Activated naive CD4-positive, alpha-beta T cell (primary cell): ENCODE results near the gene NOD1.
"Not testable (repeated sequence)": the region's sequence is repeated elsewhere in the genome, so short reads cannot be mapped to it uniquely, and the experiment has no call there.

Experiments
- DNase-seq, 4 experiments: peaks; one replicate each; lab custom pipeline; 2025; lab: John Stamatoyannopoulos, UW

Gene NOD1

DNA sequence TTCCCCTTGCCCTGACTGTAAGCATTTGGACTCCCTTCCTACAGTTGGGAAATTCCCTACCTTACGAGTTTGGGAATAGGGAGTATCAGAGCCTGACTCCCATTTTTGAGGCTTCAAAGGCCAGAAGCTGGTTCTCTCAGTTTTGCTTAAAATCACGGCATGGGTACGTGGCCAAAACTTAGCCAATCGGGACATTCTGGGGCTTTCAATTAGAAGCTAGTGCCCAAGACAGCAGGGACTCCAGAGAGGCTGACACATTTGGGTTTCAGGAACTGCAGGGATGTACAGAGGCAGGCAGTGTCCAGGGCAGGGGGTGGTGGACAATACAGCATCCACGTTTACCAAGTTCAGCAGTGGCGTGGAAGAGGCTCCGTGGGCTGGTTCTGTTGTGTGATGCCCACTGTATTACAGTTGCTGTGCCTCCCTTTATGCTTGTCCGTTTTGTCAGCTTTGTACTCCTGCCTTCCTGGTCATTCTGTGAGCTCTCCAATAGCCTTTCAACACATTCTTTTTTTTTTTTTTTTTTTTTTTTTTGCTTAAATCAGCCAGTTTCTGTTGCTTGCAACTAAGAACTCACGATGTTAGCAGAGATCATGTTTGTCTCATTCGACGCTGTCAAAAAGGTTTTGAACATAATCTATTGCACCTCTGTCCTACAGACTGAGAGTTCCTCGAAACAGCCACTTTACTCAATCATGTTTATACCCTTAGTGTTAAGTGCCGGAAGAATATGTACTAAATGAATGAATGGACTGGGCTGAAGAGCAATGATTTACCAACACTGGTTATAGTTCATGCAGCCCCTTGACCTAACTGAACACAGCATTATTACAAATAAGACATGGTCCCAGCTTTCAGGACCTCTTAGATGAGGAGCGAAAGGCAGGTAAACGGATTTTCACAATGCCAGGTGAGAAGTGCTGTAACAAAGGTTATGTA, 25.0 kb upstream of the NOD1 start:
- DNase-seq, result no peak

DNA sequence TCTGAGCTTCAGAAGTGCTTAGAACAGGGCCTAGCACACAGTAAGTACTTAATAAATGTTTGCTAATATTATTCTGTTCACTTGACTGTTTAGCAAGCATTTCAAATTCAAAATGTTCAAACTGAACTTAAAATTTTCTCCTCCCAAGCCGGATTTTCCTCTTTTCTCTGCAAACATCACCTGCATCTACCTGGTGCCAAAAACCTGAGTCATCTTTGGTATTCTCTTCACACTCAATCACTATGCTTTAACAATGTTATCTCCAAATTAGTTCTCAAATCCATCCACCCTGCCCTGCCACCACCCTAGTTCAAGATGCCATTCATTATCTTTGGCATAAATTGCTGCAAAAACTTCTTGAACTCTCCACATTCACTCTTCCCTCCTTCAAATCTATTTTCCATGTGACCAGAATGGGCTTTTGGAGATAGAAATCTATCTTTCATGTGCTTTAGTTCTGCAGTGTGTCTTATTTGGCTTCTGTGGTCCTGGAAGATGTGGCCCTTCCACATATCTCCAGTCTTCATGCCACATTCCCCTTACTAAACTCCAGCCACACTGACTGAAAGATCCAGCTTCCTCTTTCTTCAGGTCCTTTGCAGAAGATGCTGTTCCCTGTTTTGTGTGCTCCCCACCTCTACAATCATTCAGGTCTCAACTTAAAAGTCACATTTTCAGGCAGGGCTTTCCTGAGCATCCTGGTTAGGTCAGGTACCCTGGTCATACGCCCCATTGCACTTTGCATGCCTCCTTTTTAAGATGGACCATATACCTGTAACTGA, 24.1 kb upstream of the NOD1 start:
- DNase-seq, result no peak

DNA sequence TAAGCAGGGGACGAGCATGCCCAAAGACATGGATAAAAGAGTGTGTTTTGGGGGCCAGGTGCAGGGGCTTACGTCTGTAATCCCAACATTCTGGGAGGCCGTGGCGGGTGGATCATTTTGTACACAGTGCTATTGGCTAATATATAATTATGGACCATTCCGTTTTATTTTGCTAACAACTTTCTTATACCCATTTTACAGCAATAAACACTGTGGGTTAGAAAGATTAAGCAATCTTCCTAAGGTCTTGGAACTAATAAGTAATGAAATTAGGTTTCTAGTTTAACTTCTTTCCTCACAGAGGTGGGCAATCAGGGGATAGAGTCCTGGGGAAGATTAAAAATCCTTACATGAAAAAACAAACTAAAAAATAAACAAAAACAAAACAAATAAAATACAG, 22.7 kb upstream of the NOD1 start:
- DNase-seq, result no peak

DNA sequence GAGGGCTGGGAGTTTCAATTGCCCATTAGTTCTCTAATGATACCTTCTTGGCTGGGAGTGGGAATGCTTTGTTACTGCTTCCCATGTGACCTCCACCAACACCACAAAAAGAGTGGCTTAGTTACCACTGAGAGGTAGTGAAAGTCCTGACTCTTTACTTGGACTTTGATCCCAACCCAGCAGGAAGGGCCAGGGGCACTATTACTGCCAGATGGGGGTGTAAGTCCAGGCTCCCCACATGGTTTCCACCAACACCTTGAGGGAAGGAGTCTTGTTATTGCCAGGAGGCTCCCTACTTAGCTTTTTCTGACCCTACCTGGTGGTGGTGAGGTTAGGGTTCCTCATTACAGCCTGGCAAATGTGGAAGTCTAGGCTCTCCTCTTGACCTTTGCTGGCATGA, 14.6 kb upstream of the NOD1 start:
- no peak for DNase-seq

DNA sequence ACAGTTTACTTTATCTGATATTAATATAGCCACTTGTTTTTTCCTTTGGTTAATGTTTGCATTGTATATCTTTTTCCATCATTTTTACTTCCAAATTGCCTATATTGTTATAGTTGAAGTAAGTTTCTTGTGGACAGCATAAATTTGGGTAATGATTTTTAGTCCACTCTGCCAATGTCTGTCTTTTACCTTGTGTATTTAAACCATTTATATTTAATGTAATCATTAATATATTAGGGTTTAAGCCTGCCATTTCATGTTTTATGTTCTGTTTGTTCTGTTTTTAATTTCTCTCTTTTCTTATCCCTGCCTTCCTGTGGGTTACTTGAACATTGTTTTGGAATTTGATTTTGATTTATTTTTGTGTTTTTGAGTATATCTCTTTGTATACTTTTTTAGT, 12.8 kb upstream of the NOD1 start:
- DNase-seq, result no peak

DNA sequence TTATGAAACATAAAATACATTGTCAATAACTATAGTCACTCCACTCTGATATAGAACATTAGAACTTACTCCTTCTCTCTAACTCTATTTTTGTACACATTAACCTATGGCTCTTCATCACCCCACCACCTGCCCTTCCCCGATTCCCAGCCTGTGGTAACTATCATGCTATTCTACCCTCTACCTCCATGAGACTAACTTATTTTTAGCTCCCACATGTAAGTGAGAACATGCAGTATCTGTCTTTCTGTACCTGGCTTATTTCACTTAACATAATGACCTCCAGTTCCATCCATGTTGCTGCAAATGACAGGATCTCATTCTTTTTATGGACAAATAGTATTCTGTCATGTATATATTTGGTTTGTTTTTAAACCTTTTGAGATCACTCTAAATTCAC, 8.8 kb upstream of the NOD1 start:
- DNase-seq, result no peak

DNA sequence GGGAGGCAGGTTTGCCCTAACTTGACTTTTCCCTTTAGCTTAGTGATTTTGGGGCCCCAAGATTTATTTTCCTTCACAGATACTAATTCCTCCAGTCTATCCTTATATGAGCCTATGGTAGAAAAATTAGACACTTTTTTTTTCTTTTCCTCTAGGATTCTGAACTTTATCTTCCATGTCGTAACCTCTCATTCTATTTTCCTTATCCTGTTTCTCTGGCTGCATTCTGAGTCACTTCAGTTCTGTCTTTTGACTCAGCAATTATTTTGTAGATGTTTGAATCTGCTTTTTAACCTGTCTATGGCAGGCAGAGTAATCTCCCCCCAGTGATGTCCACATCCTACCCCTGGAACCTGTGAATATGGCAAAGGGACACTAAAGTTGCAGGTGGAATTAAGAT, 7.1 kb upstream of the NOD1 start:
- no peak for DNase-seq

DNA sequence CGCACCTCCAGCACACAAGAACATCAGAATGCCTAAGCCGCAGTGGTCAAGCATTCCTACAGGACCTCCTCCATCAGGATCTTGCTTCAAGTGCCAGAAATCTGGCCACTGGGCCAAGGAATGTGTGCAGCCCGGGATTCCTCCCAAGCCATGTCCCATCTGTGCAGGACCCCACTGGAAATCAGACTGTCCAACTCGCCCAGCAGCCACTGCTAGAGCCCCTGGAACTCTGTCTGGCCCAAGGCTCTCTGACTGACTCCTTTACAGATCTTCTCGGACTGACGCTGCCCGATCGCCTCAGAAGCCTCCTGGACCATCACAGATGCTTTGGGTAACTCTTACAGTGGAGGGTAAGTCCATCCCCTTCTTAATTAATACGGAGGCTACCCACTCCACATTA, 2.8 kb upstream of the NOD1 start:
- not testable (repeated sequence) for DNase-seq

DNA sequence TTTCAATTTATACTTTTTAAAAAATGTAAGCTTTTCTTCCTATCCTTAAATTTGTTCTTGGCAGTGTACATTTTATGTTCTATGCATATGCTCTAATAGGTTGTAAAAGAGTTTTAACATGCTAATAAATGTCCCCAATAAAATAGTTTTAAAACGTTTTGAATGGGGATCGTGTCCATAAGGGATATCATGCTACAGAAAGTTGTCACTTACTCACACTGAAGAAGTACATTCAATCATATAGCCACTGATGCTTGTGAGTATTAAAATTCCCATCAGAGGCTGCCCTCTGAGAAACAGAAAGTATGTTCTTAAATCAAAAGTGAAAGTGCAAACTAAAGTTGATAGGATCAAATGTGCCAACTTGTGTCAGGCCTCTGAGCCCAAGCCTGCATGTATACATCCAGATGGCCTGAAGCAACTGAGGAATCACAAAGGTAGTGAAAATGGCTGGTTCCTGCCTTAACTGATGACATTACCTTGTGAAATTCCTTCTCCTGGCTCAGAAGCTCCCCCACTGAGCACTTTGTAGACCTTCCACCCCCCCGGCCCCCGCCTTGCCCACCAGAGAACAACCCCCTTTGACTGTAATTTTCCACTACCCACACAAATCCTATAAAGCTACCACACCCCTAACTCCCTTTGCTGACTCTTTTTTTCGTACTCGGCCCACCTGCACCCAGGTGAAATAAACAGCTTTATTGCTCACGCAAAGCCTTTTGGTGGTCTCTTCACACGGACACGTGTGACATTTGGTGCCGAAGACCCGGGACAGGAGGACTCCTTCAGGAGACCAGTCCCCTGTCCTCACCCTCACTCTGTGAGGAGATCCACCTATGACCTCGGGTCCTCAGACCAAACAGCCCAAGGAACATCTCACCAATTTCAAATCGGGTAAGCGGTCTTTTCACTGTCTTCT, 877 bp upstream of the NOD1 start:
- no peak for DNase-seq

DNA sequence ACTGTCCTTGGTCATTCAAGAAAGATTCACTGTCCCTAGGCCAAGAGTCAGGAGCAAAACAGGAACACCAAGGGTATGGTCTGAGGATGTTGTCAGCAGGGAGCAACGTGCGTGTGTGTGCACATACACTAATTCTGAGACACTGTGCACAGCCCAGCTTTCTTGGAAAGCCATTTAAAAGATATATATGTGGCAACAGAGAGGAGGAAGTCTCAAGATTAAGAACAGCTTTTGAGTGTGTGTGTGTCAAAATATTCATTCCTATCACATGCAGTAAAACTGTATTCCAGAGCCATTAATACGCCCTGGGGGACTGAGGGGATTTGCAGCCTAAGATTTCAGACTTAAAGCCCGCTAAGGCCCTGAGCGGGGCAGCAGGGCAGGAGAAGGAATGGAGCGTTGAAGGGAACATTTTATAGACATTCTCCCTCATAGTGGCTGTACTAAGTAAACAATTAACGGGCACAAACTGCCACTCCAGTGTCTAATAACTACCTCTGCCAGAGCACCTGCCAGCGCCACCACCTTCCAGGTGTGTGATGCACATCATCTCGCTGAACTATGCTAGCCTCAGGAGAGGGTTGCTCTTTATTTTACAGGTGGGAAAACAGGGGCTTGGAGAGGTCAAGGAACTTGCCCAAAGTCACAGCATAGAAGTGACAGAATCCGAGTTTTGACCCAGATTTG, 2.0 kb downstream of the NOD1 start:
- DNase-seq, result no peak

DNA sequence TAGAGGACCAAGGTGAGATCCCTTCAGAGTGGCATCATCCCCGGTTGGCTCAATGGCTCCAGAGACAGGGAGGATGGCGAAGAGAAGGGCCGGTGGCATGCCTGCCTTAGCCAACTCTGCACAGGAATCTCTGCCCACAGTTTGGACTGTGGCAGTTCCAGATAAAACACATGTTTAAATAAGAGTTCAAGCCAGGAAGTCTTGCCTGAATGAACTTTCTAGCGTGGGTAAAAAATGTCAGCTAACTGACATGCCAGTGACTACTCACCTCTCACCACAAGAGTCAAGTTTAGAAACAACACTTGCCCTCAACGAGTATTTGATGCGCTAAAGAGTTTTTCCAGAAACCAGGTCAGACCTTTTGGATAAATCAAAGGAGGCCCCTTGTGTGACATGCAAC, 3.0 kb downstream of the NOD1 start:
- no peak for DNase-seq

DNA sequence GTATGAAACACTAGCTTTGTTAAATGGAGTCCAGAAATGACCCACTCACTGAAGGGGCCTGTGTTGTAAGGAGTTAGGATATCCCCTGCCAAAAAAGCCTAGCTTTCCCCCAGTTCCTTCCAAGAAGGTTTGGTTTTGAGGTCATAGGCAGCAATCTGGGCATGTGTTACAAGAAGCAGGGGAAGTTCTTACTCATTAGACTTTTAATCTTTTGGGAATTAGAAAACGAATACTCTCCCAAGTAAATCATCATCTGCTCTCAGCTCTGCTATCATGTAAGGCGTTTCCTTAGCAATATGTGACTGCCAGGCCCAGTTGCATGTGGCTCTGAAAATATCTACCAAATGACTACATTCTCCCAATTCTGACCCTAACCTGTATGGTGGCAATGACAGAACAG, 3.7 kb downstream of the NOD1 start:
- no peak for DNase-seq

DNA sequence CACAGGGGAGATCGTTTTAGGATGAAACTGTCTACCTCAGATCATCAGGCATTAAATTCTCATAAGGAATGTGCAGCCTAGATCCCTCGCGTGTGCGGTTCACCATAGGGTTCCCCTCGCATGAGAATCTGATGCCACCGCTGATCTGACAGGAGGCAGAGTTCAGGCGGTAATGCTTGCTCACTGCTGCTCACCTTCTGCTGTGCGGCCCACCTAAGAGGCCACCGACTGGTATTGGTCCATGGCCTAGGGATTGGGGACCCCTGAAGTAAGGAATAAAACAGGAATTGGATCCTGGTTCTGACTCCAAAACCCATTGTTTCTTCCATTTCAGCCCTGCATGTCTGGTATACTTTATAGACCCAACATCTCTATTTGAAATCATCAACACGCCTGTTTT, 4.1 kb downstream of the NOD1 start:
- DNase-seq, result no peak

DNA sequence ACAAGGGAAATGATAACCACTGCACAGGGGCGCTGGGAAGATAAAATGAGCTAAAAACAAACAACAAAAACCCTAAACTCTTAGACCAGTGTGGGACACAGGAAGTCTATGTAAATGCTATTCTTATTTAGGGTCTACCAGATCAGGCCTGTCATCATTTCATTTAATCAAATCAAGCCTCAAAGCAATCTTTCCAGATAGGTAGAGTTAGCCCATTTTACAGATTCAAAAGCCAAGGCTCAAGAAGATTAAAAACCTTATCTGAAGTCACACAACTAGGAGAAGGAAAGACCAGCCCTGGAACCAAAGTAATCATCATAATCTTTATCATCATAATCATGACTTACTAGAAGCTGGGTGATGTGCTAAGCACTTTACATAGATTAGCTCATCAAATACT, 4.7 kb downstream of the NOD1 start:
- no peak for DNase-seq

DNA sequence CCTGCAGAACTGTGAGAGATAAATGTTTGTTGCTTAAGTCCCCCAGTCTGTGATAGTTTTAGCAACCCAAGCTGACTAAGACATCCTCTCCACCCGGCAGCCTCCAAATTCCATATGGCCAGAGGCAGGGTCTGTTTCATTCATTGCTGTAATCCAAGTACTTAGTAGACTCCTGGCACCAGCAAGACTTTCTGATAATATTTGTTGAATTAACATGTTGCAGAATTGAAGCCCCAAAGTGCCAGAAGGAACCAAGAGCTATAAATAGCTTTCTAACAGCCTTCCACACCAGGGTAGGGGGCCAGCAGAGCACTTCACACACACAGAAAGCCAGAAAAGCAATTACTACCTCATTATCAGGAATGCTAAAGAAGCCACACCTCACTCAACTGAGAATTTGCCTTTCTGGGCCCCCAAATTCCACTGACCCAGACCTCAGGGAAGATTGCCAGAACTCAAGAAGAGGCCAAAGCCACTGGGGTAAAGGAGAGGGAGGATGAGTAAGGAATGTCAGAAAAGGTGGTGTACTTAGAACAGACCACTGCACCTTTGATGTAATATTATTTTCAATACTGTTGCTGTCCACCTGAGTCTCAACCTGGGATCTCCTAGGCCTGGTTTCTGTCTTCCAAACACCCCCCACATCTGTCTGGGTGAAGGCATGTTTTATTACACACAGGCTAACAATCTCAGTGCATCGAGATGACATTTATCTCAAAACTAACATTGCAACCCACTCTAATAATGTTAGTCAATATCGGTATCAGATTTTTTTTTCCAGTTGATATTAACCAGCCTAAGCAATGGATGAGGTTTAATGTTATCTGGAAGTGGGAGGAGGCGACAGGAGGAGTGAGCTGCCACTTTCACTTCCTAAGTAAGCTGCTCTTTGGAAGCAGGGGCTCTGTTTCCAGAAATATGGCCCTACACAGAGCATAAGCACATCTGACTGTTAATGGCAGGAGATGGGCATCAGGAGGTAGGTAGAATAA, 5.5 kb downstream of the NOD1 start:
- no peak for DNase-seq

DNA sequence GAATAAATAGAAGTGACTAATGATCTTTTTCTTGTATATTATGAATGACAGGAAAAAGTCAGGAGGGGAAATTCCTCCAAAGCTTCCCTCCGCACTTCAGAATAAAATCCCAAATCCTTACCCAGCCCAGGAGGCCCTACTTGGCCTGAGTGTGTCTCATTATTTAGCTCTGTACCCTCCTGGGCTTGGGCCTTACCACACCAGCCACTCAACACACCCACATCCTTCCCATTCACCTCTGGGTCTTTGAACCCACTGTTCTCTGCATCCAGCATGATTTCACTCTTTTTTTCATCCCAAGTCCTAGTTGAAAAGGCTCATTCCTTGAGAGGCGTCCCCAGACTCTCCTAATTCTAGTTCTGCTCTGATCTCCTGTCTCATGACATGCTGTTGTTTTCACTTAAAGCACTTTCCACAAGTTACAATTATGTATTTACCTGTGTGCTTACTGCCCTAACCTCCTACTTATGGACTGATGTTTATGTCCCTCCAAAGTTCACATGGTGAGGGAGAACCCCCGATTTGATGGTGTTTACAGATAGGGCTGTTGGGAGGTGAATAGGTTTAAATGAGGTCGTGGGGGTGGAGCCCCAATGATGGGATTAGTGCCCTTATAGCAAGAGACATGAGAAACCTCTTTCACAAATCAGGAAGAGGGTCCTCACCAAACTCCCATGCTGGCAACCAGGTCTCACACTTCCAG, 6.4 kb downstream of the NOD1 start:
- DNase-seq, result no peak

DNA sequence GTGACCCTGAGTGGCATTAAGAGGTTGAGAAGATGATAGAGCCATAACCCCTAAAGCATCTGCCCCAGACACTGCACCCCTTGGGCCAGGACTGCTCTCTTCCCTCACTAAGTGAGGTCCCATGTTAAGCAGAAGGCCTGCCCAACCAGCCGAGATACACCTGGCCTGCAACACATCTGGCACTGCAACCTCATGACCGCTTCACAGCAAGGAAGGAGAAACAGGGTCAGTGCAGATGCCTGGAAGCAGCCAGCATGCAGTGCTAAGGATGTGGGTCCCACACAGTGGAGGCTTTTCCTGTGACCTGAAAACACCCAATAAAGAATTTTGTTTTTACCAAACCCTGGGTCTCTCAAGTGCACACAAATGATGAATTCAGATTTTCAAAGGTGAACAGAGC, 7.4 kb downstream of the NOD1 start:
- no peak for DNase-seq

DNA sequence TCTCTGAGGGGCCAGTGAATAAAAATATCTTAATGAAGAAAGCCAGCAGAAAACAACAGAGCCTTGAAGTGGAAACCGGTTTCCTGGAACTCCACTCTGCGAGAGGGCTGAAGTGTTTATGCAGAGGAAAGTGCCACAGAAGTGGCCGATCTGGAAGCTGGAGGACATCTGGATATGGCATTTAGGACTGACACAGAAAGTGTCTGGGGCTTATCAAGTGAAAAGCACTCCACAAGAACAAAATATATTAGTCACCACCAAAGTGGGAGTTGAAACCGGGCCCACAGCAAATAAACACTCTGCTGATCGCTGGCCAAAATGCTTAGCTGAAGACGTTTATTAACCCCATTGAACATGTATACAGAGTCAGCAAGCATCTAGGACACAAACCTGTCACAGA, 7.8 kb downstream of the NOD1 start:
- DNase-seq, result no peak

DNA sequence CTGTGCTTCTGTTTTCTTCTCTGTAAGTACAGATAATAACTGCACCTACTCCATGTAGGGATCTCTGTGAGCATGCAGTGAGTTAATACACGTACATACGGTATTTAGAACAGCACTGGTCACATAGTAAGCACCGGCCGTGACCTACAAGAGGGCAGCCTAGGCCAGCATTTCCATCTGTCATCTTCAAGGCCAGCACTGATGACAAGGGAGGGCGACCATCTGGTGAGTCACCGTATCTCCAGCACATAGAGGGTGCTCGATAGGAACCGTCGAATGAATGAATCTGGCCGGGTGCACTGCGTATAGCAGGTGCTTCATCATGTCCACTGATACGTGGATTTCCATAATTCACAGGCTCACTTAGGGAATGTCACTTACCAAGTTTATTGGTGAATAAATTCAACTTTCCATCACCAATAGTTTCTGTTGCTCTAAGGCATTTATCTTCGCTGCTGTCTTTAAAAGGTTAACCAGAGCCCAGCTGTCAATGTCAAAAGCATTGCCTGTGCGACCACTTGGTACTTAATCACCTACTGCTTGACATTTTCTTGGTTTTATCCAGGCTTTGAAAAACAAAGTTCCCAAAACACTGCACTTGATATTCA, 8.3 kb downstream of the NOD1 start:
- no peak for DNase-seq
